Astrocyte (in vitro differentiated cells and primary cell): ENCODE measurements around the gene TMEM184A.

ENCODE experiments used
- CTCF ChIP-seq: IDR thresholded peaks from 2 replicates; pipeline ENCODE4 v1.5.1; 2011; ENCODE audit warnings: low read depth, mild to moderate bottlenecking, inconsistent platforms, low read length, moderate library complexity; ENCODE audit not compliant: insufficient read depth
- EZH2 ChIP-seq: IDR thresholded peaks from 2 replicates; pipeline ENCODE4 v1.6.1; 2012; ENCODE audit warnings: mild to moderate bottlenecking, low read length, inconsistent platforms; ENCODE audit not compliant: insufficient read depth

DNA sequence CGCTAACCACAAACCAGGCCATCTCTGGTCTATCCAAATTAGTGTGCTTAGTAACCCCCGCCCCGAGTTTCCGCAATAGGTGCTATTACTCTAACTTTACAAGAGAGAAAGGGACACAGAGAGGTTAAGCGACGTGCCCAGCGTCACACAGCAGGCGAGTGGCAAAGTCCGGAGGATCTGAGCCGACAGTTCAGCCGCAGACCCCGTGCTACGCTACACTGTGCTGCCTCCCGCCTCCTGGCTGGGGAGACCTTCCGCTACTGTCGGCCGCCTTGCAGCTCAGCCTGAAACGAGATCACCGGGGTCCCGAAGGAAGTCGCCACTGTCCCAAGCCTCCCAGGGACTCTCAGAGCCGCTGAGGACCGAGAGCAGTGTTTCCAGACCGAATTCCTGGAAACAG is 52.6 kb downstream of the TMEM184A start:
- TF ChIP-seq CTCF: no peak
- no peak for TF ChIP-seq EZH2
